ENCODE measurements around the gene SUMO2. TPM values are rescaled to one million over a fixed set of nuclear protein-coding genes. Genes with fewer than 3 reads are reported as not detected.

The SUMO2 gene
- total and polyA plus RNA-seq, 11 donors, result 47.1 to 277 (median 201) TPM

DNA sequence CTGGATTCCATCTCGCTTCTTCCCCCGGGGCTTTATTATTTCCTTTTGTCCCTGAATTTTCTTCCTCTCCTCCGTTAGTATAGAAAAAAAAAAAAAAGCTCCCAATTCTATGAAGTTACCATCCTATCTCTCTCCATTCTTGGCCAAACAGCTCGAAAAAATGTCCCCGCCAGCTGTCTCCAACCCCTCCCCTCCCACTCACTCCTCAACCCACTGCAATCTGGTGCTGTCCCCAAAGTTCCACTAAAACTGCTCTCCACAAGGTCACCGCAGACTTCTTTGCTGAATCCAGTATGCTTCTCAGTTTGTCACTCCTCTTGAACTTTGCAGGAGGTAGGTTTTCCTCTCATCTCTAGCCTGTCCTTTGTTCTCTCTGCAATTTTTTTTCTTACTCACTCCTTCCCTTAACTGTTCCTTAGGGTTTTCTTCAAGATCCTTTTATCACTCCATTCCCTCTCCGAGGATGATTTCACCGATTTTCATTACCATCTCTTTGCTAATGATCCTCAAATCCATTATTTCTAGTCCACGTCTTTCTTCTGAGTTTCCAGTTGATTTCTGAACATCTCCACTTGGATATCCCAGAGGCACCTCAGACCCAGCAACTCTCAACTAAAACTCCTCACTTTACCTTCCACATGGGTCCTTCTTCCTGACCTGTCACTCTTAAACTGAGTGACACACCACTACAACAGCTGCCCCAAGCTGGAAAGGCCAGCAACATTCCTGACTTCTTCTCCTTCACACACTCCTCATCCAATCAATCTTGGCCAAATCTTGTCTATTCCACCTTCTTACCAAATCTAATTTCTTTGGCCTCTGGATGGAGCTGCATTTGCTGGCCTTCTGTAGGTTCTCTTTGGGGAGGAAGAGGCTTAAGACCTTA, 1.5 kb upstream of the SUMO2 start:
- Histone ChIP-seq H3K4me3 (no peak overlapping the region), H3K4me1 (peaks cover 0 to 36% (median 23%) of the 10 kb centered on the region in 12 donors), H3K9me3 (no peaks in the 10 kb centered on the region), H3K36me3 (peaks cover 0 to 17% (median 15%) of the 10 kb centered on the region in 9 donors), H3K27ac (peak overlapping the region in 4 of 12 donors; percentile 96 to 100 (median 99)), H3K27me3 (no peaks in the 10 kb centered on the region)
- DNase-seq, result no peak
- no peak for ATAC-seq
- 85 to 89% (median 86%) methylated on average over 9 of the region's 9 CpGs for WGBS, 4 donors
- intact Hi-C loops (cut with DNase I), result loop anchor here in 3 of 10 donors (2.0 to 10.0 kb wide), 5 partner anchors 21 to 199 kb away; partner anchors contain the start of genes CDR2L (in 1 of the 3), JPT1 (in 1 of the 3) and NUP85 (in 1 of the 3)
- TF ChIP-seq, protein P1, sequence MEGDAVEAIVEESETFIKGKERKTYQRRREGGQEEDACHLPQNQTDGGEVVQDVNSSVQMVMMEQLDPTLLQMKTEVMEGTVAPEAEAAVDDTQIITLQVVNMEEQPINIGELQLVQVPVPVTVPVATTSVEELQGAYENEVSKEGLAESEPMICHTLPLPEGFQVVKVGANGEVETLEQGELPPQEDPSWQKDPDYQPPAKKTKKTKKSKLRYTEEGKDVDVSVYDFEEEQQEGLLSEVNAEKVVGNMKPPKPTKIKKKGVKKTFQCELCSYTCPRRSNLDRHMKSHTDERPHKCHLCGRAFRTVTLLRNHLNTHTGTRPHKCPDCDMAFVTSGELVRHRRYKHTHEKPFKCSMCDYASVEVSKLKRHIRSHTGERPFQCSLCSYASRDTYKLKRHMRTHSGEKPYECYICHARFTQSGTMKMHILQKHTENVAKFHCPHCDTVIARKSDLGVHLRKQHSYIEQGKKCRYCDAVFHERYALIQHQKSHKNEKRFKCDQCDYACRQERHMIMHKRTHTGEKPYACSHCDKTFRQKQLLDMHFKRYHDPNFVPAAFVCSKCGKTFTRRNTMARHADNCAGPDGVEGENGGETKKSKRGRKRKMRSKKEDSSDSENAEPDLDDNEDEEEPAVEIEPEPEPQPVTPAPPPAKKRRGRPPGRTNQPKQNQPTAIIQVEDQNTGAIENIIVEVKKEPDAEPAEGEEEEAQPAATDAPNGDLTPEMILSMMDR (IDR thresholded peaks at IDR 0.05), result no peak
- TF ChIP-seq POLR2A (IDR thresholded peaks at IDR 0.05), result no peak

DNA sequence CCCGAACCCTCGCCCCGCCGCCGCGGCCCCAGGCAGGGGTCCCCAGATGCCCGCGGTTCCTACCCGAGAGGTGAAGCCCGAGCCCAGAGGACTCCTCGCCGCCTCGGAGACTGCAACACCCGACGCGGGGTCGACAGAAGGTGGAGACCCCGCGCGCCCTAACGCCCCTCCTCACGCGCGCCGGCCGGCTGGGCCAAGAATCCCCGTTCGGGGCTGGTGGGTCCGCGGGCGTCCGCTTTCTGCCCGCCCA, 515 bp downstream of the SUMO2 start:
- WGBS, 4 donors, result 0 to 1% (median 1%) methylated on average over 7 to 33 of the region's 33 CpGs
- DNase-seq (peak in 2 of 5 donors; percentile 29 to 60), ATAC-seq (no peak)
- Histone ChIP-seq H3K9me3 (no peaks in the 10 kb centered on the region), H3K36me3 (peaks cover 0 to 36% (median 31%) of the 10 kb centered on the region in 9 donors), H3K27me3 (no peaks in the 10 kb centered on the region), H3K4me1 (peaks cover 0 to 37% (median 23%) of the 10 kb centered on the region in 12 donors), H3K27ac (peak overlapping the region; percentile 94 to 100 (median 100)), H3K4me3 (peak overlapping the region; percentile 62 to 98 (median 90))
- TF ChIP-seq, protein P1 (IDR thresholded peaks at IDR 0.05), result peak in 3 of 12 donors; percentile 14 to 49 (median 23)
- no peak for TF ChIP-seq POLR2A (IDR thresholded peaks at IDR 0.05)
- intact Hi-C loops (cut with DNase I), result loop anchor here in 3 of 10 donors (2.0 to 10.0 kb wide), 5 partner anchors 23 to 197 kb away; partner anchors contain the start of genes CDR2L (in 1 of the 3), JPT1 (in 1 of the 3) and NUP85 (in 1 of the 3)

DNA sequence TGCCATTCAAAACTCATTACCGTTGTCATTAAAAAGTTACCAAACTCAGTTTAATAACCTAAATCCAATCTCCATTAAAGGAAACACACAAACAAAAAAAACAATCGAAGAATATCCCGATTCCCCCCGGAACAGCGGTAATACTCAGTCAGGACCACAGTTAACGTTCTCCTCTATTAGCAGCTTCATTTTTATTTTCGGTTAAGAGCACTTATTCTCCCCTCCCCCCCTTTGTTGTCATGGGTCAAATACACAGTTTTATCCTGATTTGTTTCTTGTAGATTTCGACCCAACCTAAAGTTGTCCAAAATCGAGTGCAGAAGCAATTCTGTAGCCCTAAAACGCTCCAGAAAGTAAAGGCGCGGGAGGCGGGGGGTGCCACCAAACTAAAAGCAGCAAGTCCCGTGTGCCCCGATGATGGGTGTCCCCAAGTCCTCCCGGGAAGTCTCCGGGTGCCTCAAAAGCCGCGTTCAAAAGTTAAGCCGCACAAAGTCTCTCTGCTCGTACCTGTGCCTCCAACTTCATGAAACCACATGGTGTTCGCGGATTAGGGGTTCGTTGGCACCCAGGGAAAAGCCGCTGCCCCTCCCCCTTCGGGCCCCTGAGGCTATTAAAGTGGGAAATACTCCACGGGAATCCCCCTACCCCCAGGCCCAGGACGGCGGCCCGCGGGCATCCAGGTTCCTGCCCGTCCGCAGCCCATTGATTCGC, 996 bp downstream of the SUMO2 start:
- Histone ChIP-seq H3K27ac (peak overlapping the region; percentile 94 to 100 (median 100)), H3K9me3 (no peaks in the 10 kb centered on the region), H3K4me1 (peaks cover 0 to 37% (median 23%) of the 10 kb centered on the region in 12 donors), H3K36me3 (peaks cover 0 to 41% (median 36%) of the 10 kb centered on the region in 9 donors), H3K27me3 (no peaks in the 10 kb centered on the region), H3K4me3 (peak overlapping the region; percentile 62 to 98 (median 90))
- DNase-seq (no peak), ATAC-seq (no peak)
- intact Hi-C loops (cut with DNase I), result loop anchor here in 3 of 10 donors (2.0 to 10.0 kb wide), 5 partner anchors 23 to 197 kb away; partner anchors contain the start of genes CDR2L (in 1 of the 3), JPT1 (in 1 of the 3) and NUP85 (in 1 of the 3)
- no peak for TF ChIP-seq POLR2A (IDR thresholded peaks at IDR 0.05)
- TF ChIP-seq, protein P1 (IDR thresholded peaks at IDR 0.05), result no peak
- 0% methylated on average over 22 to 34 of the region's 34 CpGs for WGBS, 4 donors
